Measurements from ENCODE around the gene HS1BP3. TPM values are rescaled to one million over a fixed set of nuclear protein-coding genes. Genes with fewer than 3 reads are reported as not detected.

Gene HS1BP3
- total RNA-seq, 1 donor from 2014 or later = 33.6 TPM

DNA sequence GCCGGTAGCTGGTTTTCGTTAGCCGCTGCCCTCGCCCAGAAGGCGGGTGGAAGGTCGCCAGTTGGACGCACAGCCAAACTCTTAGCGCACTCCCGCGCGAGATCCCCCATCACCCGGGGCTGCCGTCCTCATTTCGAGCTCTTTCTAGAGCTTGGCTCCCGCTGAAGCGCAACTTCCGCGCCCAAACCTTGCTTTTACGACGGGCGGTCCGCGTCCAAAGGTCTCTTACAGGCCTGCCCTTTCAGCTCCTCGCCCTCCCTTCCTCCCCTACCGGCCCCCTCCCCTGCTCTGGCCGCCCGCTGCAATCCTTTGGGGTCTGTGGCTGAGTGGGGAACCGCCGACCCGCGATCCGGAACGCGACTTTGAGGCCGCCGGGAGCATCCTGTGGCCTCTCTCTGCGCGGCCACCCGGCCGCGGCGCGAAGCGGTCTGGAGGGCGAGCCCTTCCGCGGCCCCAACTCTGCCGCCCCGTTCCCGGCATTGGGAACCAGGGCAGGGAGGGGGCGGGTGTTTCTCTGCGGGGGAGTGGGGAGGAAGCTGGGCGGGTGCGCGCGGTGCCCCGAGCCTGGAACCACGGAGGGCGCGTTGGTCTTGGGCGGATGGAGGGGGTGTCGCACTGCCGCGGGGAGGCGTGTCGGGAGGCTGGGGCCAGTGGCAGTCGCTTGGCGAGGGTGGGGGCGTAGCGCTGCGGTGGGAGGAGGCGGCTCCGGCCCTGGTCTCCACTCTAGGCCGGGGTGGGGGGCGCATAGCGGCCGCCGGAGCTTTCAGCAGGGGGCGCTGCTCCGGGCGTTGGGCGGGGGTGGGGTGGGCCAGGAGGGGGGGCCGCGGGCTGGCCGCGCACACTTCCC, 15.6 kb upstream of the HS1BP3 start, which contains the start of gene GDF7:
TSS of gene GDF7 (plus strand) at position 841 of the 847 bp plus-strand sequence. CDS start 96 bp downstream, outside the sequence.
- TF ChIP-seq, protein P1, sequence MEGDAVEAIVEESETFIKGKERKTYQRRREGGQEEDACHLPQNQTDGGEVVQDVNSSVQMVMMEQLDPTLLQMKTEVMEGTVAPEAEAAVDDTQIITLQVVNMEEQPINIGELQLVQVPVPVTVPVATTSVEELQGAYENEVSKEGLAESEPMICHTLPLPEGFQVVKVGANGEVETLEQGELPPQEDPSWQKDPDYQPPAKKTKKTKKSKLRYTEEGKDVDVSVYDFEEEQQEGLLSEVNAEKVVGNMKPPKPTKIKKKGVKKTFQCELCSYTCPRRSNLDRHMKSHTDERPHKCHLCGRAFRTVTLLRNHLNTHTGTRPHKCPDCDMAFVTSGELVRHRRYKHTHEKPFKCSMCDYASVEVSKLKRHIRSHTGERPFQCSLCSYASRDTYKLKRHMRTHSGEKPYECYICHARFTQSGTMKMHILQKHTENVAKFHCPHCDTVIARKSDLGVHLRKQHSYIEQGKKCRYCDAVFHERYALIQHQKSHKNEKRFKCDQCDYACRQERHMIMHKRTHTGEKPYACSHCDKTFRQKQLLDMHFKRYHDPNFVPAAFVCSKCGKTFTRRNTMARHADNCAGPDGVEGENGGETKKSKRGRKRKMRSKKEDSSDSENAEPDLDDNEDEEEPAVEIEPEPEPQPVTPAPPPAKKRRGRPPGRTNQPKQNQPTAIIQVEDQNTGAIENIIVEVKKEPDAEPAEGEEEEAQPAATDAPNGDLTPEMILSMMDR (IDR thresholded peaks at IDR 0.05; ENCODE audit: unreplicated experiment) = peak; percentile 61
- no peak within 1 kb of the TSS for H3K27ac Mint-ChIP-seq (ENCODE audit: unreplicated experiment)
- H3K4me3 Mint-ChIP-seq (ENCODE audit: unreplicated experiment) = peak within 1 kb of the TSS; percentile 90
- H3K27me3 Mint-ChIP-seq (ENCODE audit: unreplicated experiment) = peaks cover 26% of the 10 kb centered on the region
- H3K36me3 Mint-ChIP-seq (ENCODE audit: low read depth, unreplicated experiment) = peaks cover 4% of the 10 kb centered on the region
- peaks cover 18% of the 10 kb centered on the region for H3K4me1 Mint-ChIP-seq (ENCODE audit: unreplicated experiment)
- peak; percentile 72 for DNase-seq (ENCODE audit: low spot score)
- no peaks in the 10 kb centered on the region for H3K9me3 Mint-ChIP-seq (ENCODE audit: unreplicated experiment)

DNA sequence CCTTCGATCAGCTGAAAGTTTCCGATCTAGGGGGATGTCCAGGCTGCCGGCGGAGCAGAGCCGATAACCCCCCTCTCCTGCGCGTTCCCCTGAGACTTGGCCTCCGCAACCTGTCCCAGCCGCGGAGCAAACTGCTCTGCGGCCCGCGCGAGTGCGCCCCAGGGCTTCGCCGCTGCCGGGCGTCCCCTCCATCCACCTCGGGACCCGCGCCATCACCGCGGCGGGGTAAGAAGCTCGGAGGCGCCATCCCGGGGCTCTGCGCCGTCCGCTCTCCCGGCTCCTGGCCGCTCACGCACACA, 15.1 kb upstream of the HS1BP3 start:
- H3K9me3 Mint-ChIP-seq (ENCODE audit: unreplicated experiment) = no peaks in the 10 kb centered on the region
- TF ChIP-seq, protein P1 (IDR thresholded peaks at IDR 0.05; ENCODE audit: unreplicated experiment) = no peak
- H3K36me3 Mint-ChIP-seq (ENCODE audit: low read depth, unreplicated experiment) = peaks cover 4% of the 10 kb centered on the region
- peak overlapping the region; percentile 90 for H3K4me3 Mint-ChIP-seq (ENCODE audit: unreplicated experiment)
- H3K27me3 Mint-ChIP-seq (ENCODE audit: unreplicated experiment) = peaks cover 26% of the 10 kb centered on the region
- H3K27ac Mint-ChIP-seq (ENCODE audit: unreplicated experiment) = no peak overlapping the region
- no peak for DNase-seq (ENCODE audit: low spot score)
- peaks cover 13% of the 10 kb centered on the region for H3K4me1 Mint-ChIP-seq (ENCODE audit: unreplicated experiment)

DNA sequence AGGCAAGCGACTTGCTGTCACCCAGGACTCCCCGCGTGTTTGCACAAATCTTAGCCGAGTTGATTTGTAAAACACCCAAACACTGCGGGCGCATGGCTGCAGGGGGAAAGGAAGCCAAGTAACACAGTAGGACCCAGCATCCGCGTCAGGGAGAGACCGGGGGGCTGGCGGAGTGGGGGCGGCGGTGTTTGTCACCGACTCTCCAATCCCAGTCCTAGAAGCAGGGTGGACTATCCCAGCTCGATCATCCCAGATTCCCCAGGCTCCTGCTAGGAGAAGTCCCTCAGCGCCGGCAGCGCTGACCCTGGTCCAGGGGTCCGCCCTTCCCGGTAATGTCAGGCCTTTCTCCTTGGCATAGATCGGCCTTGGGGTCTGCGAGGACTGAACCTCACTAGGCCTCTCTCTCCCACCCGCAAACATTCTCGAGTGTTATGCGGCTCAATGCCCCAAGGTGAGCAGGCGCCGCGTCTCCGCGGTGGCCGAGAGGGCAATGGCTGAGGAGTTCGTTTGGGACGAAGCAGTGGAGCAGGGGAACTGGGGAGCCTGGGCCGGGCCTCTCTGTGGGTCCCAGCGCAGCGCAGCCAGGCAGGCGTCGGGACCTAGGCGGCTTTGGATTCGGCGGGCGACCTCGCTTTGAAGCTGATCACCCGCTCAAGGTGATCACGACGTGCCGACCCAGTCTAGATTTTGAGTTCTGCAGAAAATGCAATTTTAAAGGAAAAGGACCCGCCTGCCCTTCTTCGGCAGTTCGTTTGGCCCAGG, 14.5 kb upstream of the HS1BP3 start:
- DNase-seq (ENCODE audit: low spot score) = no peak
- H3K36me3 Mint-ChIP-seq (ENCODE audit: low read depth, unreplicated experiment) = peaks cover 4% of the 10 kb centered on the region
- no peak overlapping the region for H3K27ac Mint-ChIP-seq (ENCODE audit: unreplicated experiment)
- H3K27me3 Mint-ChIP-seq (ENCODE audit: unreplicated experiment) = peaks cover 26% of the 10 kb centered on the region
- H3K4me1 Mint-ChIP-seq (ENCODE audit: unreplicated experiment) = peaks cover 13% of the 10 kb centered on the region
- no peaks in the 10 kb centered on the region for H3K9me3 Mint-ChIP-seq (ENCODE audit: unreplicated experiment)
- H3K4me3 Mint-ChIP-seq (ENCODE audit: unreplicated experiment) = peak overlapping the region; percentile 82
- TF ChIP-seq, protein P1 (IDR thresholded peaks at IDR 0.05; ENCODE audit: unreplicated experiment) = no peak

DNA sequence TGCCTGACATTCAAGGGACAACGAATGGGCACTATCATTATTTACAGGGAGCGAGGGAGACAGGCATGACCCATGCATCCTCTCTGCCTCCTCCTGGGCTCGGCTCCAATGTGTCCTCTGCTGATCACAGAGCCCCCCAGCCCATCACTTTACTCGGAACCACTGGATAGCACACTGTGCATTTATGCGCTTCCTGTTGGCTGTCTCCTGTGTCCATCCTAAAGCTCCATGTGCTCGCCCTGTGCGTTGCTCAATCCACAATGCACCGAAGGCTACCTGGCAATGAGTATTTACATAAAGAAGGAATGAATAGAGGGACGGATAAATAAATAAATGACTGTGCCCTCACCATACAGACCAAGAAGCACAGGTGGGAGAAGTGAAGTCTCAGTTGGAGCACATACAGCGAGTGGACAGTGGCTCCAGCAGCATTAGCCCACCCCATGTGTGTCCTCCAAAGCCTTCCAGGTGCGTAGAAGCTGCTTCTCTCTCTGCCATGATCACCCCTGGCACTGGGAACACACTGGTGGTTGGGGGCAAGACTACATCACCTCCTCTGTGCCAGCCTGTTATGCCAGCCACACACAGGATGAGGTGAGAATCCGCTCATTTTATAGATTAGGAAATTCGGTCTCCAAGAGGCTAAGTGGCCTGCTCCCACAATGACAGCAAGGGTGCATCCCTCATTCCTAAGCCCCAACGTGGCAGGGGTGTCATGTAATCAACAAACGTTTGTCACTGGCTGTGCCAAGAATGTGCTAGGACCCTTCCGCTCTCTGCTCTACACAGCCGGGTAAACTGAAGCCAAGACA, 13.7 kb upstream of the HS1BP3 start:
- no peaks in the 10 kb centered on the region for H3K9me3 Mint-ChIP-seq (ENCODE audit: unreplicated experiment)
- H3K4me1 Mint-ChIP-seq (ENCODE audit: unreplicated experiment) = peaks cover 13% of the 10 kb centered on the region
- no peak overlapping the region for H3K27ac Mint-ChIP-seq (ENCODE audit: unreplicated experiment)
- H3K36me3 Mint-ChIP-seq (ENCODE audit: low read depth, unreplicated experiment) = peaks cover 4% of the 10 kb centered on the region
- DNase-seq (ENCODE audit: low spot score) = no peak
- TF ChIP-seq, protein P1 (IDR thresholded peaks at IDR 0.05; ENCODE audit: unreplicated experiment) = no peak
- H3K4me3 Mint-ChIP-seq (ENCODE audit: unreplicated experiment) = peak overlapping the region; percentile 82
- peaks cover 24% of the 10 kb centered on the region for H3K27me3 Mint-ChIP-seq (ENCODE audit: unreplicated experiment)

All from endothelial cell (in vitro differentiated cells).